Uterus (tissue), 2 donors: ENCODE measurements around the gene CXCR6.

Source experiments
- CTCF ChIP-seq, 4 experiments: fragments of 200-600 bp in 2 of 4; fragments of 450-650 bp in 2 of 4; sonication (generic) in 2 of 4; IDR thresholded peaks; one replicate each; pipeline ENCODE4 v1.5.1; 2016 to 2019; ENCODE audit warnings: antibody characterized with exemption in 4 of 4, mild to moderate bottlenecking in 2 of 4, moderate library complexity in 1 of 4
- POLR2A ChIP-seq, 2 donors: fragments of 450-650 bp; IDR thresholded peaks; one replicate each; pipeline ENCODE4 v1.6.1; 2016; ENCODE audit warnings: antibody characterized with exemption in 2 of 2, mild to moderate bottlenecking in 1 of 2, moderate library complexity in 1 of 2

GRCh38 chr3:45953536-45953935 is 10.3 kb downstream of the CXCR6 start:
- TF ChIP-seq CTCF (IDR thresholded peaks at IDR 0.05) = no peak
- TF ChIP-seq POLR2A (IDR thresholded peaks at IDR 0.05) = no peak
